ENCODE results near the gene LOC101059915.

LOC101059915 gene

DNA sequence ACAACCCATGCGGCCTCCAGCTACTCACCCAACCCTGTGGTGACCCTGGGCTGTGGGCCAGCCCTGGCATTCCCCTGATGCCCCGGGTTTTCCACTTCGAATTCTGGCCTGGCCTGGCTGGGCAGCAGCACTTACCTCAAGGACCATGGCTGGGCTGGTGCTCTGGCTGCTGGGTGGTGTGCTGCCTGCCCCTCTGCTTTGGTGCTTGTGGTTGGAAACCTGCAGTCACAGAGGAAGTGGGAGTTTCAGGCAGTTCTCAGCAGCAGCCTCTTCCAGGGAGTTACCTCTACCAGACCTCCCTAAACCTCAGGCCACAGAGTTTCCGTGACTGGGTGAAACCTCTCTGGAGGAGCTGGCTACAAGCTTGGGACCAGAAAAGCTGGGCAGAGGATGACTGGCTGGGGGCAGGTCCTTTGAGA is 49.0 kb upstream of the LOC101059915 start, which contains the start of gene CXCR3 (continued):
- TF ChIP-seq NFYA (IDR thresholded peaks at IDR 0.05; ENCODE audit: borderline replicate concordance, low read depth, low read length) (no peak), WRNIP1 (IDR thresholded peaks at IDR 0.05; ENCODE audit: borderline replicate concordance, low read depth, low read length) (no peak), SUPT20H (IDR thresholded peaks at IDR 0.05; ENCODE audit: borderline replicate concordance, control insufficient read depth, low read depth, low read length) (no peak), SPI1 (IDR thresholded peaks at IDR 0.05; ENCODE audit: borderline replicate concordance, insufficient read depth, low read depth, low read length) (peak; percentile 96), ZNF207 (IDR thresholded peaks at IDR 0.05; ENCODE audit: borderline replicate concordance) (no peak), ESRRA (IDR thresholded peaks at IDR 0.05; ENCODE audit: low read length) (no peak), KDM1A (IDR thresholded peaks at IDR 0.05; ENCODE audit: borderline replicate concordance) (no peak), NFXL1 (IDR thresholded peaks at IDR 0.05; ENCODE audit: borderline replicate concordance) (no peak), PKNOX1 (IDR thresholded peaks at IDR 0.05) (no peak; the same call in 1 of the 2 replicates), NR2F1 (conservative IDR thresholded peaks at IDR 0.05) (peak; percentile 73), TCF12 (IDR thresholded peaks at IDR 0.05; ENCODE audit: low read depth, low read length) (peak; percentile 90), YBX1 (IDR thresholded peaks at IDR 0.05) (no peak), MTA3 (IDR thresholded peaks at IDR 0.05; ENCODE audit: borderline replicate concordance, low read length) (no peak), RB1 (IDR thresholded peaks at IDR 0.05; ENCODE audit: borderline replicate concordance) (no peak; the same call in 1 of the 2 replicates), GATAD2B (conservative IDR thresholded peaks at IDR 0.05; ENCODE audit: low read depth) (no peak; the same call in none of the 2 replicates), SMARCA5 (IDR thresholded peaks at IDR 0.05) (no peak; the same call in 1 of the 2 replicates), NFYB (IDR thresholded peaks at IDR 0.05; ENCODE audit: insufficient read depth, low read depth, low read length) (no peak), PBX3 (IDR thresholded peaks at IDR 0.05; ENCODE audit: insufficient replicate concordance, low read depth, low read length) (no peak), ZNF24 (IDR thresholded peaks at IDR 0.05) (no peak), SUZ12 (IDR thresholded peaks at IDR 0.05; ENCODE audit: unreplicated experiment) (no peak), ZBTB33 (IDR thresholded peaks at IDR 0.05) (no peak), YY1 (IDR thresholded peaks at IDR 0.05; ENCODE audit: low read depth, low read length) (no peak)
- TF ChIP-seq, protein P1, sequence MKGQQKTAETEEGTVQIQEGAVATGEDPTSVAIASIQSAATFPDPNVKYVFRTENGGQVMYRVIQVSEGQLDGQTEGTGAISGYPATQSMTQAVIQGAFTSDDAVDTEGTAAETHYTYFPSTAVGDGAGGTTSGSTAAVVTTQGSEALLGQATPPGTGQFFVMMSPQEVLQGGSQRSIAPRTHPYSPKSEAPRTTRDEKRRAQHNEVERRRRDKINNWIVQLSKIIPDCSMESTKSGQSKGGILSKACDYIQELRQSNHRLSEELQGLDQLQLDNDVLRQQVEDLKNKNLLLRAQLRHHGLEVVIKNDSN (IDR thresholded peaks at IDR 0.05; ENCODE audit: borderline replicate concordance, extremely low read length, insufficient read depth, low read depth, low read length): no peak
- TF ChIP-seq, protein P2, sequence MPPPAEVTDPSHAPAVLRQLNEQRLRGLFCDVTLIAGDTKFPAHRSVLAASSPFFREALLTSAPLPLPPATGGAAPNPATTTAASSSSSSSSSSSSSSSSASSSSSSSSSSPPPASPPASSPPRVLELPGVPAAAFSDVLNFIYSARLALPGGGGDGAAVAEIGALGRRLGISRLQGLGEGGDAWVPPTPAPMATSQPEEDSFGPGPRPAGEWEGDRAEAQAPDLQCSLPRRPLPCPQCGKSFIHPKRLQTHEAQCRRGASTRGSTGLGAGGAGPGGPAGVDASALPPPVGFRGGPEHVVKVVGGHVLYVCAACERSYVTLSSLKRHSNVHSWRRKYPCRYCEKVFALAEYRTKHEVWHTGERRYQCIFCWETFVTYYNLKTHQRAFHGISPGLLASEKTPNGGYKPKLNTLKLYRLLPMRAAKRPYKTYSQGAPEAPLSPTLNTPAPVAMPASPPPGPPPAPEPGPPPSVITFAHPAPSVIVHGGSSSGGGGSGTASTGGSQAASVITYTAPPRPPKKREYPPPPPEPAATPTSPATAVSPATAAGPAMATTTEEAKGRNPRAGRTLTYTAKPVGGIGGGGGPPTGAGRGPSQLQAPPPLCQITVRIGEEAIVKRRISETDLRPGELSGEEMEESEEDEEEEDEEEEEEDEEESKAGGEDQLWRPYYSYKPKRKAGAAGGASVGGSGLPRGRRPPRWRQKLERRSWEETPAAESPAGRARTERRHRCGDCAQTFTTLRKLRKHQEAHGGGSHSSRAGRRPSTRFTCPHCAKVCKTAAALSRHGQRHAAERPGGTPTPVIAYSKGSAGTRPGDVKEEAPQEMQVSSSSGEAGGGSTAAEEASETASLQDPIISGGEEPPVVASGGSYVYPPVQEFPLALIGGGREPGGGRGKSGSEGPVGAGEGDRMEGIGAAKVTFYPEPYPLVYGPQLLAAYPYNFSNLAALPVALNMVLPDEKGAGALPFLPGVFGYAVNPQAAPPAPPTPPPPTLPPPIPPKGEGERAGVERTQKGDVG (CRISPR knock-in tag; IDR thresholded peaks at IDR 0.05): no peak
